HEK293T (cell line): ENCODE results near the gene BTBD9.

Source experiments
- HDGF ChIP-seq: fragments of 450-650 bp; IDR thresholded peaks from 2 replicates; pipeline ENCODE4 v1.6.1; 2017; ENCODE audit warnings: antibody characterized with exemption, borderline replicate concordance
- PKNOX1 ChIP-seq: fragments of 450-650 bp; IDR thresholded peaks from 2 replicates; pipeline ENCODE4 v1.6.1; 2016
- SP1 ChIP-seq: fragments of 450-650 bp; IDR thresholded peaks from 2 replicates; pipeline ENCODE4 v1.6.1; 2017
- SUZ12 ChIP-seq: fragments of 450-650 bp; IDR thresholded peaks from 2 replicates; pipeline ENCODE4 v1.6.1; 2016; ENCODE audit warnings: mild to moderate bottlenecking

GRCh38 chr6:38193051-38193450 lies 446.7 kb downstream of the BTBD9 start:
- TF ChIP-seq PKNOX1 (no peak), HDGF (no peak), SP1 (no peak), SUZ12 (no peak)
